Hematopoietic multipotent progenitor cell treated with erythropoietin and hydrocortisone succinate and interleukin-3 and kit ligand, for 4 days (in vitro differentiated cells): Measurements from ENCODE around the gene FOCAD.
"Not testable (repeated sequence)": the region's sequence is repeated elsewhere in the genome, so short reads cannot be mapped to it uniquely, and the experiment has no call there.

ENCODE experiments used
- DNase-seq: peaks from one replicate; pipeline ENCODE4 v3.0.0-alpha.2; 2015

The FOCAD gene

GRCh38 chr9:20673537-20673936 is 10.5 kb upstream of the FOCAD start:
- DNase-seq: not testable (repeated sequence)

GRCh38 chr9:20681467-20681866 is 2.6 kb upstream of the FOCAD start:
- no peak for DNase-seq

- peak; percentile 83 for DNase-seq
Measured at GRCh38 chr9:20683351-20684034, 566 bp upstream of the FOCAD start.

GRCh38 chr9:20684875-20685696 is 1.0 kb downstream of the FOCAD start:
- peak; percentile 41 for DNase-seq

GRCh38 chr9:20685769-20686168 is 1.7 kb downstream of the FOCAD start:
- no peak for DNase-seq

GRCh38 chr9:20689833-20690232 is 5.8 kb downstream of the FOCAD start:
- no peak for DNase-seq

DNA sequence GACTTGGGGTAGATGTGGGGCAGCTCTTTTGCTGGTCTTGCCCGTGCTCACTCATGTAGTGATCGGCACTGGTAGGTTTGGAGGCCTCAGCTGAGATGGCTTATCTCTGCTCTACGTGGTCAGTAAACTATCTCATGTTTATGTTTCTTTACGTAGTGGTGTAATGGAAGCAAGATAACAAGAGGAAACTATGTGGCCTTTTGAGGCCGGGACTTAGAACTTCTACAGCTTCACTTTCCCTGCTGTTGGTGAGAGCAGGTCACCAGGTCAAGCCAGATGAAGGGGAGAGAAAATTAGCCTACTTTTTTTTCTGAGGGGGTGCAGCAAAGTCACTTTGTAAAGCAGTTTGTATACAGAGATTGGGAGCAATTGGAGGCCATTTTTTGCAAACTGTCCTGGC is 8.5 kb downstream of the FOCAD start:
- peak; percentile 56 for DNase-seq

DNA sequence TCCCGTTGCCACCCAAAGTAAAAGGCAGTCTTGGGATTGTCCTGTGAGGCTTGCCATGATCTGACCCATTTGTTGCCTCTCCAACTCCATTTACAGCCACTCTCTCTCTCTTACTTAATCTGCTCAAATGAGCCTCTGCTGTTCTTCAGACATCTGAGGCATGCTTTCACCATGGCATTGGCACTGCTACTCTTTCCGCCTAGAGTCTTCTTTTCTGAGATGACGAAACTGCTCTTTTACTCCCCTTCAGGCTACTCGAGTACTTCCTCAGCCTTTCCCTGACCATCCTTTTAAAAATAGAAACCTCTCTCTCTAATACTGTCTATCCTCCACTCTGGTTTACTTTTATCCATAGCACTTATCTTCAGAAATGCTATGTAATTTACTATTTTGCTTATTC is 9.0 kb downstream of the FOCAD start:
- DNase-seq: peak; percentile 29

DNA sequence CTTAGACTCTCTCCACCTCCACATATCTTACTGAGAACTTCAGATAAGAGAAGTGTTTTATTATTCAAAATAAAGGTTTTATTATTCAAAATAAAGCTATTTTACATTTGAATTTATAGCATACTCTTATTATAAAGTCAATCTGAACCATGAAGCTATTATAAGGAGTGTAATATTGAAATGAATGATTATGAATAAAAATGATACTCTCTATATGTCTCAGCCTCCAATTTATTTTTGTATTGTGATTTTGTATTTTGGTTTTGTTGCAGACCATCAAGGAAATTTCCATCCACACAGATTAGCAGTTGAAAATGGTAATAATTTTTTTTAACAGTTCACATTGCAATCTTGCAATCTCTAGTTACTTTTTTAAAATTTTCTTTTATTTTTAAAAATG is 10.2 kb downstream of the FOCAD start:
- DNase-seq: no peak

DNA sequence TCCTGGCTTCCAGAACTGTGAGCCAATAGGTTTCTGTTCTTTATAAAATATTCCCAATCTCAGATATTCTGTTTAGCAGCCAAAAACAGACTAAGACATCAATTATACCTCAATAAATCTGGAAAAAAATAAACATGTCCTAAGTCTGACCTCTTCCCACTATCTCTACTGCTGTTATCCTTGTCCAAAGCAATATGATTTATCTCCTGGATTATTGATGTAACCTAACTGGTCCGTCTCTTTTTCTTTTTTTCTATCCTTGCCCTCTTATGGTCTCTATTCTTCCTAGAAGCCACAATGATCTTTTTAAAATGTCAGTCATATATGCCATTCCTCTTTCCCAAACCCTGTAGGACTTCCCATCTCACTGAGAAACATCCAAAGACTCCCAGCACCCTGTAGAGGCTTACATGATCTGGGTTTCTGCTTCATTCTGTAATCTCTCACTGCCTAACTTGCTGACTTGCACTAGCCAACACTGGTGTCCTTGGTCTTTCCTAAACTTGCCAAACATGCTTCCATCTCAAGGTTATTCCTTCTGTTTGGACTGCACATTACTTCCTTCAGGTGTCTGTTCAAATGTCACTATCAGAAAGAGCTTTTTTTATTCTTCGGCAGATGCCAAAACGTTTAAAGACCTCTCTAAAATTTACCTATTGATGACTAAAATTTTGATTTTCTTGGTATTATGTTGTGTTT is 13.1 kb downstream of the FOCAD start:
- no peak for DNase-seq

- peak; percentile 56 for DNase-seq
Measured at GRCh38 chr9:20698782-20699181, 14.7 kb downstream of the FOCAD start.

DNA sequence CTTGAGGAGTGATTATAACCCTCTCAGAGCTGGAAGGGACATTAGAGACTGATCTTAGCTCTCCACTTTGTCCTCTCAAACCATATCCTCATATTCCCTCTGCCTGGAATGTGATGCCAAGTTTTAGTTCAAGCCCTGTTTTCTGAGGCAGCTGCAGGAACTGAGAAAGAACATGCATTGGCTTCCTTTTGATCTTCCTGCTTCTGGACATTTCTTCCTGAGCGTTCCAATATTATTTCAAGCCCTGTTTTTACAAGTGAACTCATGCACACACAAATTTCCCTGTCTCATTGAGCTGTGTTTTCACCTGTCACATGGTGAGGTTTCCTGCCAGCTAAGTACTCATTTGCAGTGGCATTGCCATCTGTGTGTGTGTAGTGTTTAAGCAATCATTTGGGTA is 17.0 kb downstream of the FOCAD start:
- no peak for DNase-seq

GRCh38 chr9:20702570-20702969 is 18.5 kb downstream of the FOCAD start:
- DNase-seq: no peak

DNA sequence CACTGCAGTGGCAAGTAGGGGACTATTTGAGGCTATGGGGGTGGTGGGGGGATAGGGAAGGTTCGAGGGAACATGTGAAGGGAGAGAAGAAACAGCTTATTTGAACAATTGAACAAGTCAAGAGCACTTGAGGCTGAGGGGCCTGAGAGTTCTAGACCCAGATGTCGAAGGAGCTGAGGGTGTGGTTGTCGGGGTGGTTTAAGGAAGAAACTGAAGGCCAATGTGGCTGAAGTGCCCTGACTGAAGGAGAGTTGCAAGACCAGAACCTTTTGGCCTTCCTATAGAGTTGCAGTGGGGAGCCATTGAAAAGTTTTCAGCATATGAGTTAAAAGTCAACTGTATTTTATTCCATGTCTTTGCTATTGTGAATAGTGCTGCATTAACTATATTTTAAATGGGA is 19.1 kb downstream of the FOCAD start:
- no peak for DNase-seq

DNA sequence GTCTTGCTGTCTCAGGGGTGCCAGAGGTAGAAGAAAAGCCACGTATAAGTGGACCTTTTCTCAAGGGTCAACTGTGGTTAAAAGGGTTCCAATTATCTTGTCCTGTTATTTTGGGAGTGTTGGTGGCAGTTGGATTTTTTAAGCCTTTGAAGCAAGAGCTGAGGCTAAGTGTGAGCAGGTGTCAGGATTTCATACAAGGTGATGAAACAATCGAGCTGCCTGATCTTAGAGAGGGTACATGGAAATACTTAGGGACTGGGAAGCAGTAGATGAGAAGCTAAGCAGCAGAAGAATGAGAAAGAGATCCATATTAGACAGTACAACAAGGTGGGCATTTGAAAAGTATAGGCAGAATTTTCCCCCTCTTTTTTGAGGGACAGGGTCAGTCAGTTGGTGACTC is 23.6 kb downstream of the FOCAD start:
- DNase-seq: no peak

GRCh38 chr9:20713172-20713571 is 29.1 kb downstream of the FOCAD start:
- no peak for DNase-seq

DNA sequence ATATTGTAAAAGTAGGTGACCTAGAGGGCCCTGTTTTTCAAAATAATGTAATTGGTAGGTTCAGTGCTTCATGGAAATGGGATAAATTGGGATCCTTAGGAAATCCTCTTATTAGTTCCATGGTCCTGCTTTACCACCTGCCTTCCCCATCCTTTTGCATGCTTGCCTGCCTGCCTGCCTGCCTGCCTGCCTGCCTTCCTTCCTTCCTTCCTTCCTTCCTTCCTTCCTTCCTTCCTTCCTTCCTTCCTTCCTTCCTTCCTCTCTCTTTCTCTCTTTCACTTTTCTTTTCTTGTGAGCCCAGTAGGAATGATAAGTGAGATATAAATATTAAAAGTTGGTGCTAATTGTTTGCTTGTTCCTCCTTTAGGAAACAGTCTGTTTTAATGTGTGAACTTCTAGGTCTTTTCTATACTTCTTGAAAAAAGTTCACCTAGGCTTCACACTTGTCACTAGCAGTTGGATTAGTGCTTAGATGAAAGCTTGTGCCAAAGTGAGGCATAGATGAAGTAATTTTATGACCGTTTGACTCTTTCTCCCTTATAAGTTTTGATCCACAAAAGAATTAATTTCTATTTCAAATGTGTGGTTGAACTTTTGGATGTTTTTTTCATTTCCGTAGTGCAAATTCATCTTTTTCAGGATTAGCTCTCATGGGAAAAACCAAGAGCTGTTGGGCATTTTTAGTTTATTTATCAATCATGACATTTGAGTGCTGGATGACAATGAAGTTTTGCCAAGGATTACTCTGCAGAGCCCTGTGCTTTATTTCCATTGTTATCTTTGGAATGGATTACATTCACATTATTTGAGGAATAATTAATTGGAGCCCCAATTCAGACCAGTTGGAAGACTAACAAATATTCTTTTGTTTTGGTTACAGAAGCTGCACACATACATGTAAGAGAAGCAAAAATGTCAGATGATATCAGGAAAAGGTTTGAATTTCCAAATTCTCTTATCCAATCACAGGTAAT is 30.7 kb downstream of the FOCAD start:
- DNase-seq: no peak

GRCh38 chr9:20722221-20722620 is 38.2 kb downstream of the FOCAD start:
- DNase-seq: peak; percentile 16

GRCh38 chr9:20725675-20726074 is 41.6 kb downstream of the FOCAD start:
- DNase-seq: no peak

- no peak for DNase-seq
Measured at GRCh38 chr9:20726144-20726543, 42.1 kb downstream of the FOCAD start.

GRCh38 chr9:20728493-20729220 is 44.6 kb downstream of the FOCAD start:
- peak; percentile 10 for DNase-seq

DNA sequence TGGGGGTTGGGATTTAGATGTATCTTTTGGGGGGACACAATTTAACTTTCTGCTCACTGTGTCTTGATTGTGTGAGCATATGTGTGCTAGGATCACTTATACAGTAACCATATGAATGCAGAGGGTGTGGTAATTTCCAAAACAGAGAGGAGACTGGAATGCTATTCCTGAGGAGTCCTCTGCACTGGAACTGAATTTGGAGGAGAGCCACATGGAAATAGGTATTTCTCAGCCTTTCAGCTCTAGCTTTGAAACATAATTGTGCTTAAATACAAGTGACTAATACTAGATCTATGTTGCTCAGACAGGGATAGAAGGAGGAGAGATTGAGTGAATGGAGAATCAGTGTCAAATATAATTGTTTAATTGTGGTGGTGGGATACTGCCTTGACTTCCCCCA is 45.5 kb downstream of the FOCAD start:
- no peak for DNase-seq
